ENCODE measurements around the gene TMEM131L.

The TMEM131L gene

GRCh38 chr4:153616006-153616555 lies 149.9 kb downstream of the TMEM131L start:
- peak; percentile 12 for ATAC-seq (replicated peaks)
- H3K4me3 Mint-ChIP-seq: peak overlapping the region in 1 of 2 donors; percentile 8
- H3K4me1 Mint-ChIP-seq (ENCODE audit: low read depth in 2 of 2): peaks cover 25 to 34% of the 10 kb centered on the region in 2 donors
- H3K27ac Mint-ChIP-seq: peak overlapping the region; percentile 55 to 71
- DNase-seq: no peak
- H3K36me3 Mint-ChIP-seq (ENCODE audit: insufficient read depth): peaks cover 79% of the 10 kb centered on the region
- no peaks in the 10 kb centered on the region for H3K27me3 Mint-ChIP-seq
- no peaks in the 10 kb centered on the region for H3K9me3 Mint-ChIP-seq

GRCh38 chr4:153618833-153619232 lies 152.7 kb downstream of the TMEM131L start:
- peak overlapping the region in 1 of 2 donors; percentile 33 for H3K27ac Mint-ChIP-seq
- ATAC-seq (replicated peaks) (no peak), DNase-seq (no peak)
- peaks cover 24 to 32% of the 10 kb centered on the region in 2 donors for H3K4me1 Mint-ChIP-seq (ENCODE audit: low read depth in 2 of 2)
- no peaks in the 10 kb centered on the region for H3K9me3 Mint-ChIP-seq
- no peaks in the 10 kb centered on the region for H3K27me3 Mint-ChIP-seq
- H3K4me3 Mint-ChIP-seq: no peak overlapping the region
- H3K36me3 Mint-ChIP-seq (ENCODE audit: insufficient read depth): peaks cover 75% of the 10 kb centered on the region

GRCh38 chr4:153619811-153620210 lies 153.7 kb downstream of the TMEM131L start:
- H3K27ac Mint-ChIP-seq: no peak overlapping the region
- ATAC-seq (replicated peaks) (no peak), DNase-seq (no peak)
- H3K4me3 Mint-ChIP-seq: no peak overlapping the region
- H3K9me3 Mint-ChIP-seq: no peaks in the 10 kb centered on the region
- H3K27me3 Mint-ChIP-seq: no peaks in the 10 kb centered on the region
- H3K4me1 Mint-ChIP-seq (ENCODE audit: low read depth in 2 of 2): peaks cover 18 to 22% of the 10 kb centered on the region in 2 donors
- peaks cover 78% of the 10 kb centered on the region for H3K36me3 Mint-ChIP-seq (ENCODE audit: insufficient read depth)

- Mint-ChIP-seq H3K4me1 (ENCODE audit: low read depth in 2 of 2) (peaks cover 13 to 17% of the 10 kb centered on the region in 2 donors), H3K27me3 (no peaks in the 10 kb centered on the region), H3K9me3 (no peaks in the 10 kb centered on the region), H3K4me3 (no peak overlapping the region), H3K27ac (peak overlapping the region in 1 of 2 donors; percentile 0), H3K36me3 (ENCODE audit: insufficient read depth) (peaks cover 82% of the 10 kb centered on the region)
- DNase-seq (no peak), ATAC-seq (replicated peaks) (no peak)
Observed at GRCh38 chr4:153620352-153620751, 154.2 kb downstream of the TMEM131L start.

GRCh38 chr4:153622093-153622492 lies 155.9 kb downstream of the TMEM131L start:
- Mint-ChIP-seq H3K27me3 (no peaks in the 10 kb centered on the region), H3K36me3 (ENCODE audit: insufficient read depth) (peaks cover 86% of the 10 kb centered on the region), H3K4me1 (ENCODE audit: low read depth in 2 of 2) (peaks cover 4% of the 10 kb centered on the region in 2 donors), H3K27ac (no peak overlapping the region), H3K9me3 (no peaks in the 10 kb centered on the region), H3K4me3 (no peak overlapping the region)
- ATAC-seq (replicated peaks) (no peak), DNase-seq (no peak)

- ATAC-seq (replicated peaks): no peak
- H3K4me1 Mint-ChIP-seq (ENCODE audit: low read depth in 2 of 2): peaks cover 3 to 4% of the 10 kb centered on the region in 2 donors
- no peak overlapping the region for H3K4me3 Mint-ChIP-seq
- no peaks in the 10 kb centered on the region for H3K27me3 Mint-ChIP-seq
- no peak for DNase-seq
- H3K9me3 Mint-ChIP-seq: no peaks in the 10 kb centered on the region
- H3K36me3 Mint-ChIP-seq (ENCODE audit: insufficient read depth): peaks cover 86% of the 10 kb centered on the region
- peak overlapping the region in 1 of 2 donors; percentile 13 for H3K27ac Mint-ChIP-seq
Observed at GRCh38 chr4:153622778-153623240, 156.6 kb downstream of the TMEM131L start.

- Mint-ChIP-seq H3K9me3 (no peaks in the 10 kb centered on the region), H3K27ac (peak overlapping the region in 1 of 2 donors; percentile 13), H3K4me1 (ENCODE audit: low read depth in 2 of 2) (peaks cover 3 to 4% of the 10 kb centered on the region in 2 donors), H3K36me3 (ENCODE audit: insufficient read depth) (peaks cover 84% of the 10 kb centered on the region), H3K4me3 (no peak overlapping the region), H3K27me3 (no peaks in the 10 kb centered on the region)
- ATAC-seq (replicated peaks) (no peak), DNase-seq (no peak)
Observed at GRCh38 chr4:153623491-153623890, 157.3 kb downstream of the TMEM131L start.

- Mint-ChIP-seq H3K27me3 (no peaks in the 10 kb centered on the region), H3K9me3 (no peaks in the 10 kb centered on the region), H3K36me3 (ENCODE audit: insufficient read depth) (peaks cover 87% of the 10 kb centered on the region), H3K4me3 (no peak overlapping the region), H3K4me1 (ENCODE audit: low read depth in 2 of 2) (no peaks in the 10 kb centered on the region), H3K27ac (peak overlapping the region in 1 of 2 donors; percentile 74)
- DNase-seq (no peak), ATAC-seq (replicated peaks) (no peak)
Observed at GRCh38 chr4:153628796-153629315, 162.7 kb downstream of the TMEM131L start.

GRCh38 chr4:153629776-153630175 lies 163.6 kb downstream of the TMEM131L start:
- Mint-ChIP-seq H3K4me1 (ENCODE audit: low read depth in 2 of 2) (no peaks in the 10 kb centered on the region), H3K27me3 (no peaks in the 10 kb centered on the region), H3K4me3 (no peak overlapping the region), H3K27ac (peak overlapping the region in 1 of 2 donors; percentile 74), H3K9me3 (no peaks in the 10 kb centered on the region), H3K36me3 (ENCODE audit: insufficient read depth) (peaks cover 85% of the 10 kb centered on the region)
- DNase-seq (no peak), ATAC-seq (replicated peaks) (no peak)

GRCh38 chr4:153634738-153635353 lies 168.7 kb downstream of the TMEM131L start:
- Mint-ChIP-seq H3K9me3 (no peaks in the 10 kb centered on the region), H3K27me3 (no peaks in the 10 kb centered on the region), H3K36me3 (ENCODE audit: insufficient read depth) (peaks cover 69% of the 10 kb centered on the region), H3K4me1 (ENCODE audit: low read depth in 2 of 2) (no peaks in the 10 kb centered on the region), H3K4me3 (no peak overlapping the region), H3K27ac (no peak overlapping the region)
- DNase-seq: no peak
- ATAC-seq (replicated peaks): peak; percentile 31

- Mint-ChIP-seq H3K27ac (no peak overlapping the region), H3K4me1 (ENCODE audit: low read depth in 2 of 2) (no peaks in the 10 kb centered on the region), H3K36me3 (ENCODE audit: insufficient read depth) (peaks cover 59% of the 10 kb centered on the region), H3K27me3 (no peaks in the 10 kb centered on the region), H3K9me3 (no peaks in the 10 kb centered on the region), H3K4me3 (no peak overlapping the region)
- no peak for DNase-seq
- ATAC-seq (replicated peaks): no peak
Observed at GRCh38 chr4:153635846-153636245, 169.7 kb downstream of the TMEM131L start.

- Mint-ChIP-seq H3K4me3 (no peak overlapping the region), H3K9me3 (no peaks in the 10 kb centered on the region), H3K27ac (no peak overlapping the region), H3K27me3 (no peaks in the 10 kb centered on the region), H3K36me3 (ENCODE audit: insufficient read depth) (peaks cover 55% of the 10 kb centered on the region), H3K4me1 (ENCODE audit: low read depth in 2 of 2) (no peaks in the 10 kb centered on the region)
- DNase-seq (no peak), ATAC-seq (replicated peaks) (no peak)
Observed at GRCh38 chr4:153637201-153637600, 171.0 kb downstream of the TMEM131L start.

- Mint-ChIP-seq H3K27ac (no peak overlapping the region), H3K4me3 (no peak overlapping the region), H3K36me3 (ENCODE audit: insufficient read depth) (peaks cover 47% of the 10 kb centered on the region), H3K9me3 (no peaks in the 10 kb centered on the region), H3K27me3 (no peaks in the 10 kb centered on the region), H3K4me1 (ENCODE audit: low read depth in 2 of 2) (no peaks in the 10 kb centered on the region)
- ATAC-seq (replicated peaks) (no peak), DNase-seq (no peak)
Observed at GRCh38 chr4:153638011-153638410, 171.9 kb downstream of the TMEM131L start.

- Mint-ChIP-seq H3K36me3 (ENCODE audit: insufficient read depth) (peaks cover 37% of the 10 kb centered on the region), H3K27me3 (no peaks in the 10 kb centered on the region), H3K9me3 (no peaks in the 10 kb centered on the region), H3K4me3 (no peak overlapping the region), H3K27ac (peak overlapping the region in 1 of 2 donors; percentile 88), H3K4me1 (ENCODE audit: low read depth in 2 of 2) (peaks cover 0 to 4% of the 10 kb centered on the region in 2 donors)
- no peak for ATAC-seq (replicated peaks)
- DNase-seq: no peak
Observed at GRCh38 chr4:153638999-153639398, 172.8 kb downstream of the TMEM131L start.
